NCI-H1930 (cell line): ENCODE results near the gene NRDC.

Experiments used
- DNase-seq, 2 experiments: peaks; one replicate each; lab custom pipeline; 2025; lab: John Stamatoyannopoulos, UW

Gene NRDC

DNA sequence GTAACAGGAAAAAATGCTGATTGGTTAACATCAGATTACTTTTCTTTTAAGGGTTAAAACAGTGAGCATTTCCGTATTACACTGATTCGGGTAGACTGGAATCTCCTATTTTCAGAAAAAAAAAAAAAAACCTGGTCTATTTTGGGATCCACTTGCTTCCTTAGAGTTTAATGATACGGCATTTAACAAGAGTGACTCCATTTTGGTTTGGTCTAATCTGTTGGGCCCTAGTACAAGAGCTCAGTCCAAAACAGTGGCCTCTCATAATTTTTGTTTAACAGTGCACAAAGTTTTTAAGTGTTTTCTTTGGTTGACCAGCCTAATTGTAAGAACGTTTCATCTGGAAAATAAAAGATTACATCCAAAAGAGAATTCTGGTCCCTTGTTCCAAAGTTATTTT is 120.2 kb downstream of the NRDC start:
- DNase-seq = no peak

DNA sequence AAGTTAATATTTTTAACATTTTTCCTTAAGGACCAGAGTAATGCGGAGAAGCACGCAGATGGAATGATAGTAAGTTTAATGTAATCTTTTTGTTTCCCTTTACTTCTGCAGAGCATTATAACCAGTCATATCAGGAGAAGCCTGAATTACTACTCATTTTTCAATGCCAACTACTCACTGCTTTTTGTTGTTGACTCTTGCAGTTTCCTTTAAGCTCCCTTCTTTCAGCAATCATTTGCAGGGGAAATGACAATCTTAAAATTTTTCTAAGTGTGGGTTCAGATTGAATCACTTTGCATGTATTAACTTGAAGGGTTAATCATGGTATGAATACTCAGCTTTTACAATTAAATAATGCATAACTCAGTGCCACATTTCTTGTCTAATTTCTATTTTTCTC is 122.2 kb downstream of the NRDC start:
- no peak for DNase-seq

DNA sequence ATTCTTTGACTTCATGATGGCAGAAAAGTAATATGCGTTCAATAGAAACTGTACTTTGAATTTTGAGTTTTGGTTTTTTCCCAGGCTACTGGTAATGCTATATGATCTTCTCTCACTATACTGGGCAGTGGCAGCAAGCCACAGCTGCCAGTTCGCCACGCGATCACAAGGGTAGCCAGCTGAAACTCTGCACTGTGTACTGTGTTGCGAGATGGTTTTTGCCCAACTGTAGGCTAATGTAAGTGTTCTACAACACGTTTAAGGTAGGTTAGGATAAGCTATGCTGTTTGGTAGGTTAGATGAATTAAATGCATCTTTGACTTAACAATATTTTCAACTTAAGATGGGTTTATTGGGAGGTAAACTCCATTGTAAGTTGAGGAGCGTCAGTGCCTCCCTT is 123.1 kb downstream of the NRDC start:
- DNase-seq = no peak

DNA sequence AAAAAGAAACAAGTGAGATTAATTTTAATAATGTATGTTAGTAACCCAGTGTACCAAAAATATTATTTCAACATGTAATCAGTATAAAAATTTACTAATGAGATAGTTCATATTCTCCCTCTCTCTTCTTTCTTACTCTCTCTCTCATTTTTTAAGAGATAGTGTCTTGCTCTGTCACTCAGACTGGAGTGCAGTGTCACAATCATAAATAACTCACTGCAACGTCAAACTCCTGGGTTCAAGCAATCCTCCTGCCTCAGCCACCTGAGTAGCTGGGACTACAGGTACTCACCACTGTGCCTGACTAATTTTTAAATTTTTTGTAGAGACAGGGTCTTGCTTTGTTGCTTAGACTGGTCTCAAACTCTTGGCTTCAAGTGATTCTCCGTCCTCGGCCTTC is 123.9 kb downstream of the NRDC start:
- no peak for DNase-seq

DNA sequence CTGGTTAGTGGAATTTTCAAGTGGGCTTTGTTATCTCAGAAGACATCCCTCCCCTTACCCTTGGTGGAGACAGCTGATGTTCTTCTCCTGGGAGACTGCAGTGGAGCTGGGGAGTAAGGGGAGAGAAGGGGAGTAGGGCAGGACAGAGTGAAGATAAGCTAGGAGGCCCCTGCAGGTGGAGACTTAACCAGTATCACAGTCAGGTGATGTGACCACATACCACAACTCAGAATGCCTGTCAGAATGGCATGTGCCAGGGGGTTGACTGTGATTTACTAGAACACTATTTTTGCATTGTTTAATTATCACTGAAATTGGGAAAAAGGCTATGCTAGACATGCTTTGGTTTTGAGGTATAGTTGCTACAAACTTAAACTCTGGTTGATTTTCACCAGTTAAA is 124.6 kb downstream of the NRDC start:
- DNase-seq = no peak

DNA sequence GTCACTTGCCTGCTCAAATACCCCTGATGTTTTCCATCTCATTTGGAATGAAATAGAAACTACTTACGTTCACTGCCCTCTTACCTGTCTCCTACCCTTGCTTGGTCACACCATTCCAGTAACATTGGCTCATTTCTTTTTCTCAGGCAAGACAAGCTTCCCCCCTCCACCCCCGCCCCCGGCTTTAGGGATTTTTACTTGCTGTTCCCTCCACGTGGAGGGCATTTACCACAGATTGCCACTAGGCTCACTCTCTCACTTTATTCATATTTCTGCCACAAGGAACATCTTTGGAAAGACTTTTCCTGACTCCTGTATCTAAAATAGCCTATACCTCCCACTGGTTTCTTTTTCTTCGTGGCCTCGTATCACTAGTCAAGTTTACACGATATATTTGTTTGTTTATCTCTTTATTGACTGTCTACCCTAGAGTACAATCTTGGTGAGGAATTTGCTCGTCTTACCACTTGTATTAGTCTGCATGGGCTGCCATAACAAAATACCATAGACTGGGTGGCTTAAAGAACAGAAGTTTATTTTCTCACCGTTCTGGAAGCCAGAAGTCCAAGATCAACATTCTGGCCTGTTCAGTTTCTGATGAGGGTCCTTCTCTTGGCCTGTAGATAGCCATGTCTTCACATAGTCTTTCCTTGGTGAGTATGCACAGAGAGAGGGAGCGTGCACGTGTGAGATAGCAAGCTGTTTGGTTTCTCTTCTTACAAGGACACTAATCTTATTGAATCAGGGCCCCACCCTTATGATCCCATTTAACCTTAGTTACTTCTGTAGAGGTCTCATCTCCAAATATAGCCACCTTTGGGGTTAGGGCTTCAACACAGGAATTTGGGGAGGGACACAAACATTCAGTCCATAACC is 126.2 kb downstream of the NRDC start:
- DNase-seq = no peak

DNA sequence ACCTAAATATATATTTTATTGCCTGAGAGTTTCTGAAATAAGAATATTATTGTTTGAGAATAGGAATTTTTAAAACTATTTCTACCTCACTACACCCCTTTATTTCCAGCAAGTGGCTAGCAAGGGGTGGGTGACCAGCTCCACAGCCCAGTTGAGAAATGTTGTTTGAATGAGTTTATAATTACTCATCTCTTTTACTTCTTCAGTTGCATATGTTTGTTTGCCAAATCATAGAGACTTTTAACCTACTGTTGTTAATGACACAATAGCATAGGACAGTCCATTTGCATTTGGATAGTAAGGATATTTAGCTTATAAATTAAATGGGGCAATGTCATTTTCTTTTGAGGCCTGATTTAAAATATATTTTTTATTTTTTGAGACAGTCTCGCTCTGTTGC is 127.8 kb downstream of the NRDC start:
- no peak for DNase-seq

DNA sequence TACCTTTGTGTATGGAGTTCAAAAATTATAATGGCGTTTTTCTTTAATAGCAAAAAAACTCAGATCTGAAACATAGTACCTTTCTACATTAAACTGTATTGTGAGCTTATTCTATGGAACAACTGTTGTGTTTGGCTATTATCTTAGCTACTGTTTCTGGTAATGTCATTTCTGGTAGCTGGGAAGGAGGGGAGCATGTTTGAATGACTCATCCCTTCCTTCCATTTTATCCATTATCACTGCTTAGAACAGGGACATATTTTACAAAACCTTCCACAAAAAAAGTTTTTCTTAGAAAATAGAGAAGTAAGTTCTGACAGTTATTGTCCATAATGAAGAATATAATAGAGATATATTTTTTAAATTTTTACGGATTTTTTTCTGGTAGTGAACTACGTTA is 128.3 kb downstream of the NRDC start:
- no peak for DNase-seq

DNA sequence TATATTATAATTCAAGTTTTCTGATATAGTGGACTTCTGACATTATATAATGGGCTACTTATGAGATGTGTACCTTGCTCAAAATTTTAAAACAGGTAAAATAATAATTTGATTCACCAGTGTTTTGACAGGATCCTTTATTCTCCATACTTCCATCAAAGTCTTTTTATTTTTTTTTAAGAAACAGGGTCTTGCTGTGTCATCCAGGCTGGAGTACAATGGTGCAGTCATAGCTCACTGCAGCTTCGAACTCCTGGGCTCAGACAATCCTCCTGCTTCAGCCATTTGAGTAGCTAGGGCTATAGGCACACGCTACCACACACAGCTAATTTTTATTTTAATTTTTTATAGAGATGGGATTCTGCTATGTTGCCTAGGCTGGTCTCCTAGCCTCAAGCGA is 129.4 kb downstream of the NRDC start:
- no peak for DNase-seq

DNA sequence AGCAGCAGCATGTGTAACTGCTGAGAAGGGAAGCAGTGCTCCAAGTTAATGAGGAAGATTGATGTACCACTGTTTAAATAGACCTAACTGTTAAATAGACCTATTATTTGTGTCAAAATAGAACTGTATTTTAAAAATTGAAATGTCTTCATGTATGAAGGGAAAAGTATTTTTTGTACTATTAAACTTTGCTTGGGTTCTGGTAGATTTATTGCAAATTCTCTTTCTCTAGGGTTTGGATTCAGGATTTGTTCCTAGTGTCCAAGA is 133.3 kb downstream of the NRDC start:
- DNase-seq = no peak

DNA sequence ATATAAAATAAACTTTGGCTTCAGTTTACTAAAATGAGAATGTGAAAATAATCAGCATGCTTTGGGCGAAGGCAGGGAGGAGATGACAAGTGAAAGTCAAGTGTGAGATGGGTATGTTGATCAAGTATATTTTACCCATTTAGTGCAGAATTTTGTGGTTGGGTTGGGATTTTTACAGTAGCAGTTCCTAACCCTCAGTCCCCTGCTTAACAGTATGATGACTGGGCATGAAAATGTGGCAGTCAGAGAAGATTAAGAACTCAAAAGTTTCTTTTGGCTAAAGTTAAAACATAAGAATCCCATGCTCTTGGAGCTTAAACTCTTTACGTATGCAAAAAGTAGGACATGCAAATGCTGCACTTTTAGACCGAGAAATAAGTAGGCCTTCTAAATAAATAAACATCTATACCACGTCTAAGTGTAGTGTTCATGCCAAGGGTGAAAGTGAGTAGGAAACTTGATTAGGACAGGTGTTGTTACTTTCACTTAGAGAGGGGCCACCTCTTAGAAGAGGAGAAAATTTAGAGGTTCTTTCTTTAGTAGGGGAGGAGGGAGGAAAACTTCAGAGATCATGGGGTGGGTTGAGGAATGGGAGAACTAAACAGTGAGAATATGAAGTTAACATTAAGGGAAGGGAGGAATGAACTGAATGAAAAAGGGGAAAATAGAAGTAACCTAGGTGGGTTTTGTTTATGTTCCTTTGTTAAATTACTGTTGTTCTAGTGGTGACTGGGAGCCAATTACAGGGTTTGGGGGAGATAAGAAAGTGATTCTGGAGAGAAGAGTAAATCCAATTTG is 133.8 kb downstream of the NRDC start:
- no peak for DNase-seq

DNA sequence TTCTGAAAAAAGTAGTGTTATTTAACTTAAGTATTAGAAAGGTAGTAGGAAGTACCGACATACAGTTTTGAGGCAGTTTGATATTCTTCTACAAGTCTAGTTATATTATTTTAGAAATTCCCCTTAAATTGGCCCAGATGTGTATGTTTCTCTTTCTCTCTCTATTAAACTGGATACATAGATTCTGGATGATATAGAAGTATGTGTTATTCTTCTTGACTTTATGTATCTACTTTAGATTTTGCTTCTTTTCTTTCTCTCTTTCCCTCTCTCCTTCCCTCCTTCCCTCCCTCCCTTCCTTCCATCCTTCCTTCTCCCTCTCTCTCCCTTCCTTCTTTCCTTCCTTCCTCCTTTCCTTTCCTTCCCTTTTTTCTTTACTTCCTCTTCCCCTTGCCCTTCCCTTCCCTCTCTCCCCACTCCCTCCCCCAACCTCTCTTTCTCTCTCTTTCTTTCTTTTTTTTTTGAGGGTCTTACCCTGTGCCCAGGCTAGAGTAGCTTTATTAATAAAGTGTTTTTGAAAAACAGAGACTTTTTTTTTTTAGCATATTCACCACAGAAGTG is 137.3 kb downstream of the NRDC start:
- no peak for DNase-seq

DNA sequence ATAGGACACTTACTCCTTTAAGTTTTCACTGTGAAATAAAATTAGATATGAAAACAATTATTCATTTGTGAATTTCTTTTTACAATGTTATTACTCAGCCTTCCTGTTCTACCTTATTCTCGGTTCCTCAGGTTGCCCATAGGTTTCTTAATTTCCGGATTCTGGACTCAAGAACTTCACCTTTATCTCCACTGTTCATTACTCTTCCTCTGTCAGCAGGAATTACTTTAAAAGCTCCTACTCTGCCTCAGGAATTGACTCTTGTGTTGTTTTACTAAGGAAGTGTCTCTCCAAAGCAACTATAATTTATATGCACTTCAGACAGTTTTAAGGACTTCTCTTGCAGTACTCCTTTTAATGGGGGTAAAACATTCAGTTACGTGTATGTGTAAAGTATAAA is 137.9 kb downstream of the NRDC start:
- no peak for DNase-seq
